HG02759 (cell line): ENCODE data around the gene DLD.
"Not testable (repeated sequence)": the region's sequence is repeated elsewhere in the genome, so short reads cannot be mapped to it uniquely, and the experiment has no call there.

ENCODE experiments used
- ATAC-seq: cut with Tn5 transposase; IDR thresholded peaks from one replicate; pipeline ENCODE4 v1.9.1; 2021; ENCODE audit warnings: mild to moderate bottlenecking, moderate library complexity; ENCODE audit not compliant: unreplicated experiment

DLD gene

DNA sequence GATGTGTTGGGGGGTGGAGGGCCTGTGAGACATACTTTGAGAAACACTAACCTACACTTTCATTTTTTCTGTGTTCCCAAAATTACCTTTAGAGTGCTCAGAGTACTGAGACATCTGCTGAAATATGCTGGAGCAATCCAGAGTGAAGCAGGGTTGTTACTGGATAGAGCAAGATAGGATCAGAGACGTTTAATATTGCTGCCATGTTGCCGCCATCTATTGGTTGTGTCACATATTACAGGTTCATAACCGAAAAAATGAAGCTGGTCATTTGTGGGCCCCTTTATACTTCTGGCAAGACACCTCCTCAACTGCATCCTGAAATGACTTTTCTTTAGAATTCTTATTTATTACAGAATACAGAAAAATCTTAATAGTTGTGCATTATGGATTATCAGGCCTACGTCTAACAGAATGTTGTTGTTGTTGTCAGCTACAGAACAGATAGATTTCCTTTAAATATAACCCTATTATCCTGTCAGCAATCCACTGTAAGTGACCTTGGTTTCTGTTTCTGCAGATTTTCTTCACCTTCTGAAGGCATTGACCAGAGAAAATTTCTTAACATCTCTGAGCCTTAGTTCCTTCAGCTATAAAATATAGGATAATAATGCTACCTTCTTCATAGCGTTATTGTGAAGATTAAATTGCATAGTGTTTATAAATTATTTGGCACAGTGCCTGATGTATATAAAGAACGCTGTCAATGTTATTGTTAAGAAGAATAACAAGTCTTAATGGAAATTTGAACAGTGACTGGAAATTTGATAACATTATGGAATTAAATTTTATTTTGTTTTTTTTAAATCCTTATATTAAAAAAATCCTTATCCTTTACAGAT is 16.2 kb upstream of the DLD start:
- peak; percentile 68 for ATAC-seq

GRCh38 chr7:107876916-107877315 is 14.1 kb upstream of the DLD start:
- no peak for ATAC-seq

GRCh38 chr7:107877731-107878382 is 13.1 kb upstream of the DLD start:
- ATAC-seq, result no peak

DNA sequence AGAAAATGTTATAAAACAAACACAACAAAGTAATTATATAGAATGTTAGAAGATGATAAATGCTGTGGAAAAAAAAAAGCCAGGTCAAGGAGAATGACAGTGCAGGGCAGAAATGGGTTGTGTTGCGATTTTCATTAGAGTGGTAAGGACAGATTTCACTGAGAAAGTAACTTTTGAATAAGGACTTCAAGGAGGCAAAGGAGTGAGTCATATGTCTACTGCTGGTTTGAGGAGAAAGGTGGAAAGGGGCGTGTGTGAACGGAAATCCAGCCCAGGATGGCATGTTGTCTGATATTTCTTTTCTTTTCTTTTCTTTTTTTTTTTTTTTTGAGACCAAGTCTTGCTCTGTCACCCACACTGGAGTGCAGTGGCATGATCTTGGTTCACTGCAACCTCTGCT is 12.3 kb upstream of the DLD start:
- ATAC-seq, result no peak

DNA sequence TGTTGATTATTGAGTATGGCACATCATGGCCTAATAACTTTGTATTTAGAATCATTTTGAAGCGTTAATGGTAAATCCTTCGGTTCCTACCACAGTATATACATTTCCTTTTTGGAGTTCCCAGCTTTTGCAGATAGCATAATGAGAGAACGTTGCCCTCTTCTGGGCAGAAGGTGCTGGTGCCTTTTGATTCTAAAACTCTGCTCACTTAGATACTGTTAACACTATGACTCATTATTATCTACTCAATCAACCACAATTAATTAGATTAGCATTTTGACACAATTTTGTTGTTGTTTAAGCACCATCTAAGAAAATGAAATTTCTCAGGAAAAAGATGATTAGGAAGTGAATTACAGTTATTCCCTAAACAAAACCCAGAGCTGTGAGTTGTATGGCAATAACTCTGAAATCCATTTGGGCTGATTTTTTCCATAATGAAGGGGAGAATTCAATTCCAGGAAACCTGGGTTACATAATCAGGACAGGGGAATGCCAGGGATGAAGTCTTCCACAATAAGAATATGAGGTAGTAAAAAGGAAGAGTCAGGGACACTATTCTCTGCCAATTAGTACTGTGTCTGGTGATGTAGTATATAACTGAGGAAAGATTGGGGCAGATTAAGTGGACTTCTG is 11.5 kb upstream of the DLD start:
- peak; percentile 77 for ATAC-seq

DNA sequence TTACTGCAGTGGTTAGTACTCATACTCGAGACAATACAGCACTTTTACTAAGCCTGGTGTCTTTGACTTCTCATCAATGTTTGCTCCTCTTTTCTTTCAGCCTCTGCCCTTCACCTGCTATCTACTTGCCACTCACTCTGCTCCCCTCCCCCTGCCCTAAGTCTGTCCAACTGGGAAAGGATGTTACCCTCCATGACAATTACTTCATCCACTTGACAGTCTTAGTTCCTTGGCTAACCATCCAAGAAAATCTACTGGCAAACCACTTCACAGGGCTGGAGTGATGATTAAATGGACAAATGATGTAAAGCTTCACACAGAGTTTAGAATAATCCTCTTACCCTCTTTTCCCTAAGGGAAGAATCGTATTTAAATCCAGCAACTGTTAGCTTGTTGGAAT is 8.2 kb upstream of the DLD start:
- no peak for ATAC-seq

DNA sequence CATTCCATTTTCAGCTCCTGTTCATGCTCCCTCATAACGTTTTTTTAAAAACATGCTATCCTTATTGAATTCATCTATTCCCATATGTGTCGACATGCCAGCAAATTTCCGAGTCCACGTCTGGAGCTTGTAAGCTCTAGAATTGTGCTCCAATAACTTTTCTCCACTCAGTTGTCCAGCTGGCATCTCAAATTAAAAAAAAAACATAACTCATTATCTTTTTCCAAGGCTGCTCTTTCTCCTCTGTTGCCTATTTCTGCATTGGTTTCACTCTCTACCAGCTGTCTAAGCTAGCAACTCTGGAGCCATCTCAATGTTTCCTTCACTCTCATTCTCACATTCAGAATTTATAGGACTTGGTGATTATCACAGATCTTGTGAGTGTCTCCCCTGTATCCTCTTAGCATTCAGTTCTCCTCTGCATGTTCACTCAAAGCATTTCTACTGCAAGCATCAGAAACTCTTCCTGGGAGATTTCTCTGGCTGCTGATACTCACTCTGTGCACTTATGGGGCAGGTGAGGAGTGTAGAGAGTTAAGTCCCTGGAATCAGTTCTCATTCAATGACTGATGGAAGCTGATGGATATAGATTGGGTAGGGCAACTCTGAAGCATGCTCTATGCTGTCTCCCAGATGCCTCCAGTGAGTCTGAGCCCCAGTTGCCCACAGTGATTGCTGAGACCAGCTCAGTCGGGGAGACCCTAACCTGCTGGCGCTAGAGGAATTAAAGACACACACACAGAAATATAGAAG is 6.7 kb upstream of the DLD start:
- no peak for ATAC-seq

GRCh38 chr7:107887827-107888226 is 3.2 kb upstream of the DLD start:
- not testable (repeated sequence) for ATAC-seq

- ATAC-seq, result no peak
Measured at GRCh38 chr7:107889992-107890391, 991 bp upstream of the DLD start.

DNA sequence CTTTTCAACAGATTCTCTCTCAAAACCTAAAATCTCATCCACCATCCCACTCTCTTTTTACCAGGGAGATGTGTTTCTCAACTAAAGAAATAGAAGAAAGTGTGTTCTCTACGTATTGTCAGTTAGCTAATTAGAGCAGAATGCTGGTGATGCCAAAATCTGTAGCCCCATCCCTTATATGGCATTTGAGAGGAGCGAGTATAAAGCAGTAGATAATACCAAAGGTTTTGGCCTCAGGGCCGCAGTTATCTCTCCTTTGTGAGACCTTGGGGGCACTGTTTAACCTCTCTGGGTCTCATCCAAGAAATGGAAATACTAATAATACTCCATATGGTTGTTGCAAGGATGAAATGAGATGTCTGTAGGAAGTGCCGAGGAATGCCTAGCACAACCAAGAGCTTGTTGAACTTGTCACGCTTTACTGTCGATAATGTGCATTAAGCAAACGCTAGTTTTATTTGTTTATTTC is 456 bp upstream of the DLD start:
- ATAC-seq, result peak; percentile 3

DNA sequence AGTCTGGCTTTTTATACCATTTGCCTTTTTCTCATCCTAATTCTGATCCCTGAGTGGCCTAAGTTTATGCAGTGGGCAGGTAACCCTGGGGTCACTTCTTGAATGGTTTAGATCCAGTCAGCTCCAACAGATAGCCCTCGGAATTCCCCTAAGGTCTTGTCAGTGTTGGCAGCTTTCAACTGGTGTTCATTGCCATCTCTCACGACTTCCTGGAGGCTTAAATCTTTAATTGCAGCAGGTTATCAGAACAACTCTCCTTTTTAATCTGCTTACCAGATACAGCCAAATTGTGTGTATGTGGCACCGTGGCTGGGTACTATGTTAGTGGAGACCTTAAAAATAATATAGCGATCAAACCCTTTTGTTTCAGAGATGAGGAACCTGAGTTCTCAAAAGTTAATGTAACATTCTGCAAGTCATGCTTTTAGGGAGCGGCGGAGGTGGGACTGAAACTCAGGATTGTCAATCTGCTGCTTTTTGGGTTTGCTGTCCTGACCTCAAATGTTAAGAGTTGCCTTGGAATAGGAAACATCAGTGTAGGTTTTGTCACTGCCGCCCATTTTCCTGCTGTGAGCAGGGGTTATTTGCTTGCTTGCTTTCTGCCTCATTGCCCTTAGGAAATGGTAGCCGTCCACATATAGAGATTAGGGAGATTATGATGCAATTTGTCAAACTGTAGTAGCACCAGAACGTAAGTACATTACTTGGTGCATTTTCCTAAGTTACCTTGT is 818 bp downstream of the DLD start:
- peak; percentile 24 for ATAC-seq

- not testable (repeated sequence) for ATAC-seq
Measured at GRCh38 chr7:107892367-107892741, 1.4 kb downstream of the DLD start.

- no peak for ATAC-seq
Measured at GRCh38 chr7:107898997-107899594, 8.1 kb downstream of the DLD start.

DNA sequence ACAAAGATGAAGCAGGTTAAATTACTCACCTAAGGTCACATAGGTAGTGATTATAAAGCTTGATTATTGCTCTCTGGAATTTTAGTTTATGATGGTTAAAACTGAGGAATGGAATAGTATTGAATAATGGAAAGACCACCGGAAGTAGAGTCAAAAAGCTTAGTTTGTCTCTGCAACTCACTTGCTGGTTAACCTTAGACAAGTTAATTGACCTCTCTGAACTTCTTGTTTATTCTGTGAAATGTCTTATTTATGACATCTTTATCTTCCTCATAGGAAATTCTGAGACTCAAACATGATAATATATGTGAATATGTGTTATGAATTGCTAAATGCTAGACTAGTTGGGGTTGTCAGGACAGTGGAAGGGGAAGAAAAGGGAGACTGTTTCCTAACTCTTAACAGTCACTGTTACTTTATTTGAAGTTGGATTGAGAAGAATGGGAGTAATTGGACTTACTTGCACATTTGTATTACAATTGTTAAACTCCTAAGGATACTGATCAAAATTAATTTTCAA is 9.6 kb downstream of the DLD start:
- no peak for ATAC-seq

- ATAC-seq, result no peak
Measured at GRCh38 chr7:107902381-107902780, 11.4 kb downstream of the DLD start.

DNA sequence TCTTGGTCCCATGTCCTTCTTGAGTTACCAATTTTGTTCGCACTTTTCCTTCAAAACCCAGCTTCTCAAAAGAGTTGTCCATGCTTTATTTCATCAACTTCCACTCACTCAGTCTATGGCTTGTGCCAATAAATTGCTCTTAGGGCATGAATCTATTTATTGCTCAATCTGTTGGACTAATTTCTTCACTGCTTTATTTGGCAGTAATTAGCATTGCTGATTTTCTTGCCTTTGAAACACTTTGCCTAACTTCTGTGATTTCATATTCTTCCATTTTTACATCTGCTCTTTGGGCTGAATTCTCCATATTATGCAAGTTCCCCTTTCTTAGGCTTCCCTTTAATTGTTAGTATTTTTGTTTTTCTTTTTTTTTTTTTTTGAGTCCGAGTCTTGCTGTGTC is 16.8 kb downstream of the DLD start:
- ATAC-seq, result no peak

DNA sequence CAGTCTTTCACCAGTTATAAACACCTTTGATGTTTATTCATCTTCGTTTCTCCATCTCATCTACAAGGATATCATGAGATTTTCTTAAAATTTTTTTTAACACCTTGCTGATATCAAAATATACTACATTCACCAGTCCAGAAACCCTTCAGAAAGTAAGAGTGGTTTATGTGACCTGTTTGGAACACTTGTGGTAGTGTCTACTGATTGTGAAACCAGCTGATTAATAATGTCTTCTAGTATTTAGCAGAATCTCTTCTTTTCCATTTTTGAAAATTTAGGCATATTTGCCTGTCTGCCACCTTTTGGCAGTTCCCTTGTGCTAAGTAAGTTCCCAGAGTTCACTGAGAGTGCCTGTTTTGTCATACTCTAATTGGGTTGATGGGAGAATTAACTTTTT is 18.5 kb downstream of the DLD start:
- no peak for ATAC-seq

DNA sequence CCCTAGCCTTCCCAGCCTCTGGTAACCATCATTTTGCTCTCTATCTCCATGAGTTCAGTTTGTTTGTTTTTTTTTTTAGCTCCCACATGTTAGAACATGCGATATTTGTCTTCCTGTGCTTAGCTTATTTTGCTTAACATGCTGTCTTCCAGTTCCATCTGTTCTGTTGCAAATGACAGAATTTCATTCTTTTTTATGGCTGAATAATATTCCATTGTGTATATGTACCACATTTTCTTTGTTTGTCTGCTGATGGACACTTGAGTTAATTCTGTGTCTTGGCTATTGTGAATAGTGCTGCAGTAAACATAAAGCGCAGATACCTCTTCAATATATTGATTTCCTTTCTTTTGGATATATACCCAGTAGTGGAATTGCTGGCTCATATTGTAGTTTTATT is 21.0 kb downstream of the DLD start:
- ATAC-seq, result no peak

GRCh38 chr7:107913851-107914250 is 22.9 kb downstream of the DLD start:
- no peak for ATAC-seq

DNA sequence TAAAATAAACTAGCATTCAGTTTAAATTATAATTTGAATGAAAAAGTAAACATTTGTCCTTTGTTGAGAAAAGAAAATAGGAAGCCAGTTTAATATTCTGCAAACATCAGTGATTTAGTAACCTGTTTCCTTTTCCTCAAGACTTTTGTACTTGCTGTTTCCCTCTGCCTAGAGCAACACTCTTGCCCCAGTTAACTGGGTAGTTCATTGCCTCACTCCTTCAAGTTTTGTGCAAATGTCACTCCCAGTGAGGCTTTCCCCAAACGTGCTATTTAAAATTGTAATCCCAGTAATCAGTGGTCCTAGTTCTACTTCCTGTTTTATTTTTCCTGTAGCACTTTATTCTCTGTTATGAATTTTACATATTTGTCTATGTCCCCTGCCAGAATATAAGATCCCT is 23.8 kb downstream of the DLD start:
- ATAC-seq, result no peak
